Stomach (tissue), 19 donors: Measurements from ENCODE around the gene ARL10. TPM values are rescaled to one million over a fixed set of nuclear protein-coding genes. Genes with fewer than 3 reads are reported as not detected.

ENCODE experiments used
- DNase-seq, 2 donors: peaks; one replicate each; pipeline versions ENCODE4 v3.0.0 to v3.0.0-alpha.2; 2013 to 2019
- H3K27ac ChIP-seq, 5 donors: fragments of 200-600 bp in 4 of 5; sonication (generic) in 4 of 5; one replicate each; pipeline ENCODE4 v1.5.1; 2013 to 2019; ENCODE audit warnings: mild to moderate bottlenecking in 1 of 5, moderate library complexity in 1 of 5
- H3K27me3 ChIP-seq, 3 donors: fragments of 200-600 bp; sonication (generic); one replicate each; pipeline ENCODE4 v1.5.1; 2017 to 2019; ENCODE audit warnings: mixed run types in 1 of 3
- H3K36me3 ChIP-seq, 4 donors: fragments of 200-600 bp; sonication (generic); 1 replicate in 3 of 4; 2 replicates in 1 of 4; pipeline ENCODE4 v1.5.1; 2016 to 2019
- H3K4me1 ChIP-seq, 4 donors: fragments of 200-600 bp; sonication (generic); one replicate each; pipeline ENCODE4 v1.5.1; 2016 to 2019
- H3K4me3 ChIP-seq, 4 donors: fragments of 200-600 bp; sonication (generic) in 3 of 4; one replicate each; pipeline ENCODE4 v1.5.1; 2016 to 2019; ENCODE audit warnings: mild to moderate bottlenecking in 1 of 4
- H3K9me3 ChIP-seq, 4 donors: fragments of 200-600 bp; sonication (generic); one replicate each; pipeline ENCODE4 v1.5.1; 2016 to 2019
- CTCF ChIP-seq, 7 experiments: fragments of 450-650 bp in 4 of 7; fragments of 200-600 bp in 3 of 7; sonication (generic) in 3 of 7; IDR thresholded peaks; one replicate each; pipeline ENCODE4 v1.5.1; 2016 to 2019; ENCODE audit warnings: antibody characterized with exemption in 7 of 7, control low read depth in 2 of 7, mild to moderate bottlenecking in 1 of 7
- EP300 ChIP-seq: sonication (generic); formaldehyde crosslinking; IDR thresholded peaks from one replicate; pipeline ENCODE4 v1.6.1; 2017; ENCODE audit warnings: antibody characterized with exemption
- POLR2A ChIP-seq, 4 donors: fragments of 450-650 bp; IDR thresholded peaks; one replicate each; pipeline ENCODE4 v1.6.1; 2016; ENCODE audit warnings: antibody characterized with exemption in 4 of 4, control low read depth in 2 of 4, mild to moderate bottlenecking in 1 of 4, moderate library complexity in 1 of 4
- POLR2AphosphoS5 ChIP-seq, 3 donors: sonication (generic); formaldehyde crosslinking; IDR thresholded peaks; one replicate each; pipeline ENCODE4 v1.6.1; 2016; ENCODE audit warnings: antibody characterized with exemption in 3 of 3
- WGBS, 5 donors: extraction: QIAGEN DNeasy Blood & Tissue Kit in 3 of 5; methylation state at CpG; one replicate each; pipeline versions ENCODE4 v1.1.5 to v1.1.7; 2013 to 2018; 5-methylcytosine and 5-hydroxymethylcytosine counted together
- intact Hi-C: fragments of 100-400 bp; cut with DNase I; formaldehyde crosslinking; loops from one replicate; pipeline ENCODE4 v1.15.1; 2023; ENCODE audit warnings: low total_unique reads
- long read RNA-seq, 10 donors: transcript quantifications; one replicate each; lab custom pipeline, GENCODE V29; 2026
- polyA plus RNA-seq, 3 donors: library from polyadenylated mRNA; stranded (reverse); fragments of 200-250 nt; gene quantifications; one replicate each; pipeline ENCODE4 v1.2.3, GENCODE V29; 2013
- total RNA-seq, 5 donors: library from RNA; depleted of rRNA; stranded (reverse); fragments of >200 nt; gene quantifications; one replicate each; pipeline versions ENCODE4 v1.1.0 to v1.2.3, GENCODE V29; 2014 to 2016
- donor health status: healthy with polysubstance abuse.
- donor health status: Bipolar disorder and iron deficiency.
- donor health status: healthy.

The ARL10 gene
- 1 to 10 TPM; 1.2 to 9.9 (median 3.0) TPM for total RNA-seq
- polyA plus RNA-seq: 1 to 10 TPM in 2 of 3 donors, under 1 TPM in 1; 0.31 to 3.5 (median 1.4) TPM
- long read RNA-seq, donor 1, full-length matches to known transcripts: 2 of 2 reads
- long read RNA-seq, donor 1, partial matches to known transcripts: 0 of 2 reads
- long read RNA-seq, donor 1, other reads (novel, unspliced or antisense): 0 of 2 reads
- long read RNA-seq, donor 2, partial matches to known transcripts: 0 of 1 reads
- long read RNA-seq, donor 2, other reads (novel, unspliced or antisense): 0 of 1 reads
- long read RNA-seq, donor 3, partial matches to known transcripts: 5 of 35 reads
- long read RNA-seq, donor 3, other reads (novel, unspliced or antisense): 30 of 35 reads
- long read RNA-seq, donor 4: 0 reads
- long read RNA-seq, donor 5, full-length matches to known transcripts: 1 of 1 reads
- long read RNA-seq, donor 5, partial matches to known transcripts: 0 of 1 reads
- long read RNA-seq, donor 5, other reads (novel, unspliced or antisense): 0 of 1 reads
- long read RNA-seq, donor 6, full-length matches to known transcripts: 1 of 1 reads
- long read RNA-seq, donor 6, partial matches to known transcripts: 0 of 1 reads
- long read RNA-seq, donor 6, other reads (novel, unspliced or antisense): 0 of 1 reads
- long read RNA-seq, donor 7, partial matches to known transcripts: 0 of 15 reads
- long read RNA-seq, donor 7, other reads (novel, unspliced or antisense): 15 of 15 reads
- long read RNA-seq, donor 8: 0 reads
- long read RNA-seq, donor 9, partial matches to known transcripts: 24 of 24 reads
- long read RNA-seq, donor 9, other reads (novel, unspliced or antisense): 0 of 24 reads
- long read RNA-seq, donor 10, full-length matches to known transcripts: 2 of 2 reads
- long read RNA-seq, donor 10, partial matches to known transcripts: 0 of 2 reads
- long read RNA-seq, donor 10, other reads (novel, unspliced or antisense): 0 of 2 reads

GRCh38 chr5:176365351-176366231, at the start of gene ARL10:
ARL10 (plus strand) TSS chr5:176365487; CDS start chr5:176365564, 77 bp downstream.
- no peak for TF ChIP-seq POLR2A (IDR thresholded peaks at IDR 0.05)
- TF ChIP-seq CTCF (IDR thresholded peaks at IDR 0.05): no peak
- no peak for TF ChIP-seq POLR2AphosphoS5 (IDR thresholded peaks at IDR 0.05)
- no peak for TF ChIP-seq EP300
- intact Hi-C loops: no loop called here
- peak in 1 of 2 donors; percentile 78 for DNase-seq
- 1 to 3% (median 1%) methylated on average over 18 to 107 of the region's 108 CpGs for WGBS, 5 donors
- Histone ChIP-seq H3K27me3 (peaks cover 0 to 12% (median 6%) of the 10 kb centered on the region in 3 donors), H3K4me3 (peak within 1 kb of the TSS; percentile 70 to 92 (median 82)), H3K27ac (peak within 1 kb of the TSS; percentile 48 to 83 (median 58)), H3K36me3 (peaks cover 0 to 32% (median 22%) of the 10 kb centered on the region in 4 donors), H3K9me3 (no peaks in the 10 kb centered on the region), H3K4me1 (peaks cover 8 to 33% (median 29%) of the 10 kb centered on the region in 4 donors)

GRCh38 chr5:176317534-176318374, 47.5 kb upstream of the ARL10 start:
- DNase-seq: peak in 1 of 2 donors; percentile 30
- TF ChIP-seq POLR2AphosphoS5 (IDR thresholded peaks at IDR 0.05) (no peak), EP300 (no peak), CTCF (IDR thresholded peaks at IDR 0.05) (no peak), POLR2A (IDR thresholded peaks at IDR 0.05) (no peak)
- no peaks in the 10 kb centered on the region for H3K27me3 ChIP-seq
- peak overlapping the region in 1 of 4 donors; percentile 20 for H3K4me3 ChIP-seq
- H3K27ac ChIP-seq: peak overlapping the region in 3 of 5 donors; percentile 11 to 66 (median 20)
- peaks cover 28 to 88% (median 77%) of the 10 kb centered on the region in 4 donors for H3K36me3 ChIP-seq
- peaks cover 0 to 11% (median 0%) of the 10 kb centered on the region in 4 donors for H3K4me1 ChIP-seq
- WGBS, 5 donors: 42 to 56% (median 50%) methylated on average over 7 of the region's 7 CpGs
- no peaks in the 10 kb centered on the region for H3K9me3 ChIP-seq
- intact Hi-C loops: no loop called here

GRCh38 chr5:176319827-176320554, 45.3 kb upstream of the ARL10 start:
- H3K27ac ChIP-seq: no peak overlapping the region
- WGBS, 5 donors: 91 to 98% (median 94%) methylated on average over 9 of the region's 9 CpGs
- H3K4me1 ChIP-seq: peaks cover 0 to 11% (median 0%) of the 10 kb centered on the region in 4 donors
- no peaks in the 10 kb centered on the region for H3K27me3 ChIP-seq
- DNase-seq: peak in 1 of 2 donors; percentile 1
- H3K36me3 ChIP-seq: peaks cover 25 to 89% (median 81%) of the 10 kb centered on the region in 4 donors
- H3K4me3 ChIP-seq: no peak overlapping the region
- H3K9me3 ChIP-seq: no peaks in the 10 kb centered on the region
- intact Hi-C loops: no loop called here
- no peak for TF ChIP-seq CTCF (IDR thresholded peaks at IDR 0.05)
- no peak for TF ChIP-seq POLR2A (IDR thresholded peaks at IDR 0.05)
- no peak for TF ChIP-seq EP300
- TF ChIP-seq POLR2AphosphoS5 (IDR thresholded peaks at IDR 0.05): no peak
